SKM-1 treated with dmso at 0.1 percent for 144 hours (cell line): ENCODE measurements around the gene LAMP1.
"Not testable (repeated sequence)": the region's sequence is repeated elsewhere in the genome, so short reads cannot be mapped to it uniquely, and the experiment has no call there.

Experiments used
- DNase-seq: peaks from one replicate; lab custom pipeline; 2025; ENCODE audit not compliant: unreplicated experiment; lab: John Stamatoyannopoulos, UW

LAMP1 gene, protein sequence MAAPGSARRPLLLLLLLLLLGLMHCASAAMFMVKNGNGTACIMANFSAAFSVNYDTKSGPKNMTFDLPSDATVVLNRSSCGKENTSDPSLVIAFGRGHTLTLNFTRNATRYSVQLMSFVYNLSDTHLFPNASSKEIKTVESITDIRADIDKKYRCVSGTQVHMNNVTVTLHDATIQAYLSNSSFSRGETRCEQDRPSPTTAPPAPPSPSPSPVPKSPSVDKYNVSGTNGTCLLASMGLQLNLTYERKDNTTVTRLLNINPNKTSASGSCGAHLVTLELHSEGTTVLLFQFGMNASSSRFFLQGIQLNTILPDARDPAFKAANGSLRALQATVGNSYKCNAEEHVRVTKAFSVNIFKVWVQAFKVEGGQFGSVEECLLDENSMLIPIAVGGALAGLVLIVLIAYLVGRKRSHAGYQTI

GRCh38 chr13:113296823-113297369 is at the start of gene LAMP1:
Gene LAMP1 (plus strand): TSS chr13:113297239. CDS start chr13:113297435, 196 bp downstream.
- DNase-seq = peak; percentile 96

DNA sequence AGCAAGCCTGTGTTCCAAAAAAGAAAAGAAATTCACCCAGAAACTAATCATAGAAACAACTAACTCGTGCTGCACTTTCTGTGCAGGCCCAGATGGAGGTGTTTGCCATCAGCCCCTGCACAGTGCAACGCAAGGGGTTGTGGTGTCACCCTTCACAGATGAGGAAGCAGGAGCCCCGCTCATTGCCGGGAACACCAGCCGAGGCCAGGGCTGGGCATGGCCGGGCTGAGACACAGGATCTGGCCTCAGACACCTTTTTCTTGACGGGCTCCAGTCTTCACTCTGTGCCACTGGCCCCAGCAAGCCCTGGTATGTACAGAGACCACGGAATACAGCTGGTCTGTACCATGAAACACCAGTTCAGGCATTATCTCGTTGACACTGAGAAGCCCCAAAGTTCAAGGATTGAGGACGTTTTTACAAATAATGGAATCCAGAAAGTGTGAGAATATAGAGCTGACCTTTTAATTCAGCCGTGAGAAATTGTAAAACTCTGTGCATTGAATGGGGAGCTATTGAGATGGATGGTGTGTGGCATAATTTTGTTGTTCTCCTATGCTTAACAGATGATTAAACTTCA is 44.4 kb upstream of the LAMP1 start:
- DNase-seq = no peak

DNA sequence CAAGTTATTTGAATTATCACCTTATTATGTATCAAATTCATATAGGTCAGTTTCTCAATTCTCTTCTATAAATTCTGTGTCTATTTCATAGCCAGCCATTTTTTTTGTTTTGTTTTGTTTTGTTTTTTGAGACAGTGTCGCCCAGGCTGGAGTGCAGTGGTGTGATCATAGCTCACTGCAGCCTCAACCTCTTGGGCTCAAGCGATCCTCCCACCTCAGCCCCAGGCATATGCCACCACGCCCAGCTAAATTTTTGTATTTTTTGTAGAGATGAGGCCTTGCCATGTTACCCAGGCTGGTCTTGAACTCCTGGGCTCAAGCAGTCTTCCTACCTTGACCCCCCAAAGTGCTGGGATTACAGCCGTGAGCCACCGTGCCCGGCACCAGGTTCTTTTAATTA is 39.1 kb upstream of the LAMP1 start:
- not testable (repeated sequence) for DNase-seq

- DNase-seq = no peak
Observed at GRCh38 chr13:113258321-113259054, 38.6 kb upstream of the LAMP1 start.

GRCh38 chr13:113260996-113261395 is 36.0 kb upstream of the LAMP1 start:
- no peak for DNase-seq

GRCh38 chr13:113263016-113263415 is 34.0 kb upstream of the LAMP1 start:
- not testable (repeated sequence) for DNase-seq

DNA sequence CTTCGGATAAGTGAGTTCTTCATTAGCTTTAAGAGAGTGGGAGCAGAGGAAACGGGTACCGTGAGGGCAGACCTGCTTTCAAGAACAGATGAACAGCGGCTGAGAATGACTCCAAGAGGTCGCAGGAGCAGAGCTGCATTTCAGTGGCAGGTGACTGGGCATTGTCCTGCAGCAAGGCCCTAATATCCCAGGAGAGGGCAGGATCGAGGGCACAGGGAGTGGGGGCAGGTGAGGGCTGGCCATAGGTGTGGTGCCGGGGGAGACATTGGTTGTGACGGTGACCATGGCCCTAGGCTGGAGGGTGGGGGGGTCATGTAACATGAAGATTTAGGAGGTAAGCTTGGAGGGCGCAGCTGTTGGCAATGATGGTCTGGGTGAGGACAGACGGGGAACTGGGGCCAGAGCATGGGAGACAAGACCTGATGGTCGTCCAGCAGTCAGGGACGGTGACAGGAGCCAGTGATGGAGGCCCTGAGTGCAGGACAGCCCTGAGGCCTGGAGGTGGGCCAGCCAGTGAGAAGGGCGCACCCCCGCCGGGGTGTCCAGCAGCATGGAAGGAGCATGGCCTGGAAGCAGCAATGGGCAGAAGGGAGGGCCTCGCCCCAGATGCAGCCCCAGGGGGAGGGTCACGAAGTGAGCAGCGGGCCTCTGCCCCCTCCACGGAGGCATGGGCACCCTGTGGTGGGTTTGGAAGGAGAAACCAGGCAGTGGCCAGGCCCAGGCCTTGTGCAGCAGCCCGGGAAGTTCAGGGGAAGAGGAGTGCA is 29.2 kb upstream of the LAMP1 start:
- no peak for DNase-seq

DNA sequence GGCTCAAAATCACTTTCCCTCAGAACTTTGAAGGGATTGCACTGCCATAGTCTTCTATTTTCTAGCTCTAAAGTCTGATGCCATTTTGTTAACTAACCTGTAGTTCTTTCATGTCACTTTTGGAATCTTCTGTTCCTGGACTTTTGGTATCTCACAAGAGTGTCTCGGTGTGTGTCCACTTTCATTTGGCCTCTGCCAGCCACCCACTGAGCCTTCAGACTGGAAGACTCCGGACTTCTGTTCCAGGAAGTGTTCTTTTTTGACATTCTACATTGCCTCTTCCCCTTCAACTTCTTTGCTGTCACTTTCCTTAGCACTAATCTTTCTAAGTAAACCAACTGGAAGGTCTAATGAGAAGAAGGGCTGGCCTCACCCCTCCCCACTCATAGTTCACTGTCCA is 25.0 kb upstream of the LAMP1 start:
- no peak for DNase-seq

DNA sequence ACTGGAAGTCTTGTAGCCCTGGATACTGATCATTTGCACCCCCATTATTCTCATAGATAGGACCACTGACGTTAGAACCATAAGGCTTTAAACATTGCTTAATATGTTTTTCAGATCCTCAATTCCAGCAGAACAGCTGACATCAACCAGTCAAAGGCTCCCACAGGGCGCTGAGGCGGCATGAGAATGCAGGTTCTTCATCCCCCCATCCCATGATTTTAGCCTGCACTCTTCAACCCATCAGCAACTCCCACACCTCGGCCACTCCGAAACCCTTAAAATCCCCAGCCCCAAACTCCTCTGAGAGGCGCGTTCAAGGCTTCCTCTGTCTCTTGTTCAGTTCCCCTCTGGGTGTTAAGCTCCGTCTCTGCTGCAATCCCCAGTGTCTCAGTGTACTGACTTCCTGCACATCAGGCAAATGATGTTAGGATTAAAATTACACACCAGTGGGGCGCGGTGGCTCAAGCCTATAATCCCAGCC is 24.3 kb upstream of the LAMP1 start:
- DNase-seq = no peak

DNA sequence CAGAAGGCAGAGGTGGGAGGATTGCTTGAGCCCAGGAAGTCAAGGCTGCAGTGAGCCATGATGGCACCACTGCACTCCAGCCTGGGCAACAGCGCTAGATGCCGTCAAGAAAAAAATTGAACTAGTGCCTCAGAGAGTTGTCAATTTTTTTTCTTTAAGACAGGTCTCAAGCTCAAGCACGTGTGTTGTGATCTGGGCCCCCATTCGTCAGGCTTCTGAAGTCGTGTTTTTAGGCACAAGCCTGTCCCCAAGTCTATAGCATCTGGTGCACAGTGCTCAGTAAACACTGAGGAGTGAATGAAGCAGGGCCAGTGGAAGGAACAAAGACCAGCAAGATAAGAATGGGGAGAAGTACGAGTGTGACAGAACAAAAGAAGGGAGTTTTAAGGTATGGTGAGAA is 23.7 kb upstream of the LAMP1 start:
- DNase-seq = no peak

DNA sequence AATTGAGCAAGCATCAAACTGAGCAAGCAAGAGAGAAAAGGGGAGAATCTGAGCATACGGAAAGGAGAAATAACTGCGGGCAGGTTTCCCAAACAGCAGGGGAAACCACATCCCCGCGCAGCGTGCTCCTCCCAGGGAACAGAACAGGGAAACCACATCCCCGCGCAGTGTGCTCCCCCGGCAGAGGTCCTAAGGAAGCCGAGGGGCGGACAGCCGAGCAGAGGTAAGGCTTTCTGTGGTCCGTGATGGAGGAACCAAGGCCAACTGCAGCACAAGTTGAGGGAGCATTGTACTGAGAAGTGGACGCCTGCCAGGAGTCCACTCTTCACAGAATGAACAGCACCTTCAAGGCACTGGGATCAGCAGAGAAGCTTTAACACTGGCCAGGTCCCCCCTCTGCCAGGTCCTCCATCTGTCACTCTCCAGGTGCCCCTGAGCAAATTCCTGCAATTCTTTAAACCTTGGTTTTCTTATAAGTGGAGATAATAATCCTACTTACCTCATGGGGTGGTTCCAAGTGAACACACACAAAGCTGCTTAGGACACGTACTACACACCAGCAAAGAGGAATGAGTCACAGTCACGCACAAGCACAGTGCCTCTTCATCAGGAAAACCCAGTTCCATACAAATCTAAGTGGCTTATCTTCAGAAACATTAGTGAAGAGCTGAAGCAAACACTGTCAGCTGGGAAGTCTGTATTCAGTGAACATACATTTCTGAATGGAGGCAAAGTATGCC is 23.0 kb upstream of the LAMP1 start:
- DNase-seq = peak; percentile 52

- DNase-seq = no peak
Observed at GRCh38 chr13:113274721-113275120, 22.3 kb upstream of the LAMP1 start.

GRCh38 chr13:113275387-113275786 is 21.7 kb upstream of the LAMP1 start:
- DNase-seq = no peak

DNA sequence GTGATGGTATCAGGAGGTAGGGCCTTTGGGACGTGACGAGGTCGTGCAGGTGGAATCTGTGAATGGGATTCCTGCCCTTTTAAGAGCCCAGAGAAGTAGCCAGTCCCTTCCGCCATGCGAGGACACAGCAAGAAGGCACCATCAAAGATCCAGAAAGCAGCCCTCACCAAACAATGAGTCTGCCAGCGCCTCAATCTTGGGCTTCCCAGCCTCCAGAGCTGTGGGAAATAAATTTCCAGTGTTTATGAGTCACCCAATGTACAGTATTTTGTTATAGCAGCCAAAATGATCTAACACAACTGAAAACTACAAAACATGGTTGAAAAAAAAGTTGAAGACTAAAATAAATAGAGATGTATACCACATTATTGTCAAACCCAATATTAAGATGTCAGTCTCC is 16.9 kb upstream of the LAMP1 start:
- DNase-seq = no peak

DNA sequence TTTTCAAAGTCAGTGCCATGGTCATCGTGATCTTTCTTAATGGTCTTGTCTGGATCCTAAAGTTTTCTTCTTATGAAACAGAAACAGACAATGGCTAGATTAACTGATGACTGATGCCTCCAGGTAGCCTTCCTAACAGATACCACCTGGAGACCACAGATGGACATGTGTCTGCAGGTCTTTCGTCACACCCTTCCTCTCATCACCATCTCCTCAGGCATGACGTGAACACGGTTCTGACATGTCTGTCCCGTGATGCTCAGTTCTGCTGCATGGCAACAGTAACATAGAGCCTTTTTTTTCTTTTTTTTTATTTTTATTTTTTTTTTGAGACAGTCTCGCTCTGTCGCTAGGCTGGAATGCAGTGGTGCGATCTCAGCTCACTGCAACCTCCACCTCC is 13.1 kb upstream of the LAMP1 start:
- no peak for DNase-seq

DNA sequence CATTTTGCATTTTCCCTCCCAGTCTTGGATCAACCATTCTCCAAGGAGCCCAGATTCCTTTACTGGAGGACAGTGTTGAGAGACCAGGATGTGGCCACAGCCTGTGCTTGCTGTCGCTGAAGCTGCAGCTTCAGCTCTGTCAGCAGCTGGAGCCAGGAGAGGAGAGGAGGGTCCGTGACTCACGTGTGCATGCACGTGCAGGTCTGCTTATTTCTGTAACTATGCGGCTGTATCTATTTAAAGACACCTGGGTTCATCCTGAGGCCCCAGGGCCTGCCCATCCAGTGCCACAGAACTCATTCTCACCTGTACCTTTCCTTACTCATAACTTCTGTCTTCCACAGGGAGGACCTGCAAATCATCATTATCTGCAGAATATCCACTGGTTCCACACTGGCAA is 8.2 kb upstream of the LAMP1 start:
- DNase-seq = no peak

- DNase-seq = no peak
Observed at GRCh38 chr13:113291129-113291528, 5.9 kb upstream of the LAMP1 start.

- DNase-seq = no peak
Observed at GRCh38 chr13:113292021-113292862, 4.8 kb upstream of the LAMP1 start.

- no peak for DNase-seq
Observed at GRCh38 chr13:113293686-113294085, 3.4 kb upstream of the LAMP1 start.
